ENCODE measurements around the gene POTEJ.
"Not testable (repeated sequence)": the region's sequence is repeated elsewhere in the genome, so short reads cannot be mapped to it uniquely, and the experiment has no call there.

Gene POTEJ

GRCh38 chr2:130611140-130611539 lies at the start of gene POTEJ:
Gene POTEJ, plus strand, starts transcription at chr2:130611440. Its CDS starts 93 bp downstream, at chr2:130611533.
- DNase-seq: not testable (repeated sequence)

DNA sequence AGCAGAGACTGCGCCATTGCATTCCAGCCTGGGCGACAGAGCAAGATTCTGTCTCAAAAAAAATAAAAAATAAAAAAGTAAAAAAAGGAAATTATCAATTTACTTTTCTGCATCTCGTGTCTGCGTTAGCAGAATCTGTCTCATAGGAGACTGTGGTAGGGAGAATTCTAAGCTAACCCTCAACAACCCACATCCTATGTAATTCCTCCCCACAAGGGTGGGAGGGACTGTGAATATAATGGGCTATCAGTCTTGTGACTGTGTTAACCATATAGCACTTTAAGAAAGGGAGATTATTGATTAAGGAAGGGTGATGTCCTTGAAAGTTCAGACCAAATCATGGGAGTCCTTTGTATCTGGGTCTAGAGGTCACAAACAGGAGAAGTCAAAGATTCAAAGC lies 45.1 kb upstream of the POTEJ start:
- DNase-seq: not testable (repeated sequence)

DNA sequence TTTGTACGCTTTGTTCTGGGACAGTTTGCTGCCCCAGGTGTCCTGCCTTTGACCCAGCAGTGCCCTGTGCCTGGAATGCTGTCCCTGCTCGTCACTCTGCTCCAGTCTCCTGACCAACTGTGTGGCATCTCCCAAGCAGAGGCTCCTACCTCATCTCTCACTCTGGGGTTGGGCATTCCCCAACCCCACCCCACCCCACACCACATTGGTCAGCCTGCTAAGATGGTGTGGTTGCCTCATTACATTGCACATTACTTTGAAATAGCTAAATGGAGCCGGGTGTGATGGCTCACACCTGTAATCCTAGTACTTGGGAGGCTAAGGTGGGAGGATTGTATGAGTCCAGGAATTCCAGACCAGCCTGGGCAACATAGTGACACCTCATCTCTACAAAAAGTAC lies 39.3 kb upstream of the POTEJ start:
- DNase-seq: not testable (repeated sequence)

DNA sequence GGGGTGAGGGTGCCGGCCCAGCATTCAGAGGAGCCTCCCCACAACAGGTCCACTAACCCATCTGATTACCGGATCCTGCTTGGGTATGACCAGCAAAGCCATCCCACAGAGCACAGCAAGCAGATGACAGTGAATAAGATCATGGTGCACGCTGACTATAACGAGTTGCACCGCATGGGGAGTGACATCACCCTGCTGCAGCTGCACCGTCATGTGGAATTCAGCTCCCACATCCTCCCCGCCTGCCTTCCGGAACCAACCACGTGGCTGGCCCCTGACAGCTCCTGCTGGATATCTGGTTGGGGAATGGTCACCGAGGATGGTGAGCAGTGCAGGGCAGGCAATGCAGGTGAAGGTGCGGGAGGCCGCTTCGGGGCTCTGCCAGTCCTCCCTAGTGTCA lies 37.0 kb upstream of the POTEJ start:
- DNase-seq: not testable (repeated sequence)

DNA sequence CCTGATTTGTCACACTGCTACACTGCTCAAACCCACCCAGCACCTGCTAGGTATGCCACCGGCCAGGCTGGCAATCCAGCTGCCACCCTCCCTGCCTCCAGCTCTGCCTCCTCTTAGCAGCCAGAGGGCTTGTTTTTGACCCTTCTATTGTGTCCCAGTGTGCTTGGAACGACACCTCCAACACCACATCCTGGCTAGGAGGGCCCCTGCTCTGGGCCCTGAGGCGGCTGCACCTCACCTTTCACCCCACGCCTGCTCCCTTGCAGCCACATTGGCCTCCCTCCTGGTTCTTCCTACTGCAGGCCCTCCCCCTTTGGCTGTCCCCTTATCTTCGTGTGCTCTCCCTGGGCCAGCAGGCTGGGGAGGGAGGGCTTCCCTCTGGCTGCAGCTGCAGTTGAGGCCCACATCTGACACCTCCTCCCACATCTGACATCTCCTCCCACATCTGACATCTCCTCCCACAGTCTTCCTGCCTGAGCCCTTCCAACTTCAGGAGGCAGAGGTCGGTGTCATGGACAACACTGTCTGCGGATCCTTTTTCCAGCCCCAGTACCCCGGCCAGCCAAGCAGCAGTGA lies 34.9 kb upstream of the POTEJ start:
- not testable (repeated sequence) for DNase-seq

- DNase-seq: not testable (repeated sequence)
Measured at GRCh38 chr2:130577559-130577958, 33.7 kb upstream of the POTEJ start.

- not testable (repeated sequence) for DNase-seq
Measured at GRCh38 chr2:130579121-130579520, 32.1 kb upstream of the POTEJ start.

DNA sequence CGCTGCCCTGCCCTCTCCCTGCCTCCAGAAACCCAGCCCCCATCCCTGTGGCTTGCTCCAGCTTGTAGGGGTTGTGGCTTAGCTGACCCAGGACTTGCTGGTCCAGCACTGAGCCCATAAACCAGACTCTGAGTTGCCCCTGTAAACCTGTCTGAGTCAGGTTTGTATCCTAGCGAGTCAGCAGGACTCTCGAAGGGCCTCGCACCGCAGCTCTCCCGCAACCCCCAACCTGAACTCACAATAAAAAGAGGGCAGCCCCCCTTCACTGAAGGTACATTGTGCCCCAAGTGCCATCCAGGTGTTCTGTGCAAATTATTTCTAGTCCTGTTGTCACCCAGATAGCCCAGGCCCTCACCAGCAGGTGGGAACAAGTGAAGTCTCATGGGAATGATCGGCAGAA lies 29.7 kb upstream of the POTEJ start:
- DNase-seq: not testable (repeated sequence)

DNA sequence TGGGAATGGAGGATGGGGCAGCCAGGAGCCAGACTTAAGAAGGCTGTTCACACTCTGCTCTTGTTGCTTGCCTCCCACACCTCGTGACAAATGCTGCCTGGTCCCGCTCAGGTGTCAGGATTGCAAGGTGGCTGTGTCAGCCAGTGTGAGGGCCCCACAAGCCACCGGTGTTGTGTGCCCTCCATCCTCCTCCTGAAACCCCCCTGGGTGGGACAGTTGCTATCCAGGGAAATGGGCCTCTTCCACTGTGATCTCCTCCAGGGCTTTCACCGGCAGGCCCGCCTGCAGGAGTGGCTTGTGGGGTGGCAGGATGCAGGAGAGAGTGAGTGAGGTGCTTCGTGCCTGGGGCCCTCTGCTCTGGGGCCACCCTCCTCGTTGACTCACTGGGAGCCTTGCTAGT lies 28.3 kb upstream of the POTEJ start:
- DNase-seq: not testable (repeated sequence)

DNA sequence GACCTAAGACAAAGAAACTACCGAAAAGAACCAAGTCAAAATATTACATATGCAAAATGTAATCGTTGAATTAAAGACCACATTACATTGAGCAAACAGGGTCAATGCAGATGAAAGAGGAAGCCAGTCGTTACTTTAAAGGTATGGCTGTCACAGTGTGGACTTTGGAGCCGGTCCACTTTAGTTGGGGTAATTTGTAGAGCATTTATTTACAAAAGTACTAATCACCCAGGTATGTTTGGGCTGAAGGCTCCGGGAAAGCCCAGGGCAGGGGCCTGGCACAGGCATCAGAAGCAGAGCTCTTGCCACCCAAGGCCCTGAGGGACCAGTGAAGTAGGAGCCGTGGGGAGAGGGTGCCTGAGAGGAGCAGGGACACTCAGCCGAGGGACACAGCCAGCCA lies 27.7 kb upstream of the POTEJ start:
- DNase-seq: not testable (repeated sequence)

DNA sequence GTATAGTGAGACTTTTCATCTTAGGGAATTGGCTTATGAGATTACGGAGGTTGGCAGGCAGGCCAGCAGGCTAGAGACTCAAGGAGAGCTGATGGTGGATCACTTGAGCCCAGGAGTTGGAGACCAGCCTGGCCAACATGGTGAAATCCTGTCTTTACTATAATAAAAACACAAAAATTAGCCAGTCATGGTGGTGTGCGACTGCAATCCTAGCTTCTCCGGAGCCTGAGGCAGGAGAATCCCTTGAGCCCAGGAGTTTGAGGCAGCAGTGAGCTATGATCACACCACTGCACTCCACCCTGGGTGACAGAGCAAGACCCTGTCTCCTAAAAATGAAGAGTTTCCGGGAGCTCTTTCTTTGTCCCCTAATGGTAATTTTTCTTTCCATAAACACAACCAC lies 26.5 kb upstream of the POTEJ start:
- DNase-seq: not testable (repeated sequence)

DNA sequence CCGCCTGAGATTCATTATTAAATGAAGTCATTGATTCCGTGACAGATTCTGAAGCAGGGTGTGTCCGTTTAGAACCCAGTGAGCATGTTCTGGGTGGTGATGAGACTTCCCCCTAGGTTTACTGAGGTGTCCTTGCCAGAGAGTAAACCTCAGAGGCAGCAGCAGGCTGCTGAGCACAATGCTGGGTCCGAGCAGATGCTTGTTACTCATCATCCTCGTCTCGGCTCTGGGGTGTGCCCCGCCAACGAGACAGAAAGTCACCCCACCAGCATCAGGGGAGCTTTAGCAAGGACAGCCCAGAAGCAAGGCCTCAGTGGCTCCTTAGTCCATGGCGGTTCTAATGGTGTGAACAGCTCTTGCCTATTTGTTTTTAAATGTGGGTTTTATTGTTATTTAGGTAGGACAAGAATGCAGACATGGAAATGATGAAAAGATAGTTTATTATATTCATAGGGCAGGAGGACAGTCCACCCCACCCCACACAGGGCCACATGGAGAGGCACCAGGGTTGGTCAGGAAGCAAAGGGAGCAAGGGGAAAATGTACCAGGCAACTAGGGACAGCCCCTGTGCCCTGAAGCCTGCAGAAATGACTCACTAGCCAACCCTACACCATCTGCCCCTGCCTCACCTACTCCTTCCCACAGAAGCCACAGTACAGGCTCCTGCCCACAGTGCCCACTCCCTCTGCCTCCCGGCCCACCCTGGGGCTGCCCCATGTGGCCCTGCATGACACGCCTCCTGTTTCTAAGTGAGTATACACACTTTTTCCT lies 22.4 kb upstream of the POTEJ start:
- not testable (repeated sequence) for DNase-seq

- DNase-seq: not testable (repeated sequence)
Measured at GRCh38 chr2:130590170-130590841, 20.9 kb upstream of the POTEJ start.

GRCh38 chr2:130590842-130591359 lies 20.3 kb upstream of the POTEJ start:
- not testable (repeated sequence) for DNase-seq

- DNase-seq: not testable (repeated sequence)
Measured at GRCh38 chr2:130592791-130593414, 18.3 kb upstream of the POTEJ start.

DNA sequence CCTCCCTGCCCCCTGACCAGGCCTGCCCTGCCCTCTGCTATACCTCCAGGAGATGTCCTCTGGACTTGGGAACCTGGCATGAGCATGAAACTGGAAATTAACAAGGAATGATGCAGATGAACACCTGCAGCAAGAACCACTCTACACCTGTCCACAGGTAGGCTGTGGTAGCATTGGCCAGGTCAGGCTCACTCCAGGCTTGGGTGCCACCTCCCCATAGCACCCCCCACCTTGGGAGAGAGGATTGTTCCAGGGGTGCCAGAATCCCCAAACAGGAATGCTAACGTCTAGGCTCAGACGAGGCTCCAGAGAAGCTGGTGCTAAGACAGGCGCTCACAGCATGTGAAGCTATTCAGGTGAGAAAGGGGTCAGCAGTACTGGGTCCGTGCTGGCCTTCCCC lies 17.2 kb upstream of the POTEJ start:
- DNase-seq: not testable (repeated sequence)

GRCh38 chr2:130596757-130597156 lies 14.5 kb upstream of the POTEJ start:
- DNase-seq: not testable (repeated sequence)

DNA sequence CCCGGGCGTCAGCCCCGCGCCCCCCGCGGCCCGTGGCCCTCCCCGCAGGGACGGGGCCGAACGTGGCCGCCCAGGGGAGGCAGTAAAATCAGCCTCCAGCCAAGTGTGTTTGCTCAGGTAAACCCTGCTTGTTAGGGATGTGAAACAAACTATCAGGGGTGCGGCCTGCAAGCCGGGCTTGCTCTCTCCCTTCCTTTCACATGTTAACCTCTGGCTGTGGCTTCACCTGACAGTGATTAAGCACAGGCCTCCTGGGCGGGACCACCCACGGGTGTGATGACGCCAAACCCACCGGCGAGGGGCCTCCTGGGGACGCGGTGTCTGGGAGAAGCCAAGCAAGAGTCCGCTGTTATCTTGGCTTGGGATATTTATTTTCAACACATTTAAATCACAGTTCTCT lies 13.2 kb upstream of the POTEJ start:
- not testable (repeated sequence) for DNase-seq

GRCh38 chr2:130598463-130598862 lies 12.8 kb upstream of the POTEJ start:
- not testable (repeated sequence) for DNase-seq

GRCh38 chr2:130599393-130599792 lies 11.8 kb upstream of the POTEJ start, which contains the start of gene CFC1:
Gene CFC1, minus strand, starts transcription at chr2:130599575. Its CDS starts 288 bp downstream, at chr2:130599287.
- DNase-seq: not testable (repeated sequence)

GRCh38 chr2:130599926-130600325 lies 11.3 kb upstream of the POTEJ start:
- not testable (repeated sequence) for DNase-seq
